H1 (cell line): ENCODE measurements around the gene SLX4IP. TPM values are rescaled to one million over a fixed set of nuclear protein-coding genes. Genes with fewer than 3 reads are reported as not detected.
A peak's percentile ranks its signal among the peaks of the same experiment; 100 is the strongest.

Experiments used
- CTCF ChIA-PET: fragments of 300-600 bp; sonication (Branson Sonifier 250); formaldehyde crosslinking; loops from one replicate; lab custom pipeline; 2021; ENCODE audit not compliant: partially characterized antibody; lab: Charles Lee
- POLR2A ChIA-PET: fragments of 300-600 bp; sonication (Branson Sonifier 250); formaldehyde crosslinking; loops from one replicate; lab custom pipeline; 2021; ENCODE audit warnings: inconsistent platforms; ENCODE audit not compliant: partially characterized antibody; lab: Charles Lee
- DNase-seq, 2 experiments: peaks; one replicate each; pipeline versions ENCODE4 v3.0.0 to v3.0.0-alpha.2; 2010 to 2022; ENCODE audit warnings: low spot score in 2 of 2, low read depth in 1 of 2, mixed read lengths in 1 of 2
- FAIRE-seq: peaks from 2 replicates; lab custom pipeline; 2011; peaks lifted over from hg19 to GRCh38; lab: Jason Lieb, UNC
- H2AFZ ChIP-seq: 2 replicates; pipeline ENCODE4 v1.8.1; 2012; ENCODE audit warnings: low read length, inconsistent platforms
- H2AK5ac ChIP-seq: 2 replicates; pipeline ENCODE4 v1.6.1; 2013; ENCODE audit warnings: low read depth, low read length
- H2BK120ac ChIP-seq: replicated peaks from 2 replicates; pipeline ENCODE3; 2013; ENCODE audit warnings: low read depth, low read length, inconsistent platforms
- H2BK12ac ChIP-seq: 2 replicates; pipeline ENCODE4 v1.6.1; 2013; ENCODE audit warnings: low read depth, low read length
- H2BK15ac ChIP-seq: 2 replicates; pipeline ENCODE4 v1.6.1; 2013; ENCODE audit warnings: low read length
- H2BK20ac ChIP-seq: 2 replicates; pipeline ENCODE4 v1.6.1; 2013; ENCODE audit warnings: low read length
- H2BK5ac ChIP-seq: 2 replicates; pipeline ENCODE4 v1.6.1; 2013; ENCODE audit warnings: low read depth, low read length
- H3K14ac ChIP-seq: 2 replicates; pipeline ENCODE4 v1.6.1; 2013; ENCODE audit warnings: inconsistent platforms; ENCODE audit not compliant: insufficient read length
- H3K18ac ChIP-seq: 2 replicates; pipeline ENCODE4 v1.6.1; 2013; ENCODE audit warnings: low read length; ENCODE audit errors: extremely low read depth
- H3K23ac ChIP-seq: 2 replicates; pipeline ENCODE4 v1.6.1; 2013; ENCODE audit warnings: inconsistent platforms; ENCODE audit not compliant: insufficient read length
- H3K23me2 ChIP-seq: 2 replicates; pipeline ENCODE4 v1.6.1; 2013; ENCODE audit warnings: low read depth, low read length
- H3K27ac ChIP-seq: 2 replicates; pipeline ENCODE4 v1.6.1; 2011; ENCODE audit warnings: low read depth, low read length, inconsistent platforms
- H3K27me3 ChIP-seq, 4 experiments: replicated peaks in 1 of 4; 1 replicate in 1 of 4; 2 replicates in 3 of 4; pipeline versions ENCODE4 v1.6.1 to v1.8.1; 2011 to 2013; ENCODE audit warnings: low read length in 3 of 4, mild to moderate bottlenecking in 3 of 4, inconsistent platforms in 2 of 4, mixed read lengths in 2 of 4, moderate library complexity in 1 of 4; ENCODE audit not compliant: control insufficient read depth in 3 of 4, insufficient read depth in 3 of 4; ENCODE audit errors: extremely low read depth in 1 of 4
- H3K36me3 ChIP-seq, 4 experiments: 2 replicates each; pipeline versions ENCODE4 v1.6.1 to v1.8.1; 2011 to 2013; ENCODE audit warnings: mild to moderate bottlenecking in 4 of 4, low read length in 3 of 4, moderate library complexity in 2 of 4, control low read depth in 1 of 4, inconsistent platforms in 1 of 4; ENCODE audit not compliant: insufficient read depth in 4 of 4, control insufficient read depth in 2 of 4
- H3K4ac ChIP-seq: replicated peaks from 2 replicates; pipeline ENCODE3; 2013; ENCODE audit warnings: low read length, low read depth, mixed read lengths, inconsistent platforms; ENCODE audit not compliant: insufficient read length
- H3K4me1 ChIP-seq, 4 experiments: replicated peaks in 1 of 4; 1 replicate in 1 of 4; 2 replicates in 3 of 4; pipeline versions ENCODE4 v1.6.1 to v1.8.1; 2011 to 2013; ENCODE audit warnings: low read length in 3 of 4, inconsistent platforms in 2 of 4, mixed read lengths in 1 of 4; ENCODE audit not compliant: insufficient read depth in 4 of 4, control insufficient read depth in 3 of 4
- H3K4me2 ChIP-seq, 2 experiments: 2 replicates each; pipeline versions ENCODE4 v1.6.1 to v1.8.1; 2011 to 2013; ENCODE audit warnings: low read depth in 2 of 2, low read length in 2 of 2, control low read depth in 1 of 2, inconsistent platforms in 1 of 2, mild to moderate bottlenecking in 1 of 2; ENCODE audit not compliant: insufficient read depth in 1 of 2
- H3K4me3 ChIP-seq, 4 experiments: fragments of 200-600, 300-600 bp in 1 of 4; sonication (generic), shearing (Covaris generic), sonication (Bioruptor Twin) in 1 of 4; 2 replicates each; pipeline versions ENCODE4 v1.5.1 to v1.8.1; 2011 to 2016; ENCODE audit warnings: low read length in 4 of 4, low read depth in 3 of 4, control low read depth in 2 of 4, inconsistent platforms in 2 of 4, mild to moderate bottlenecking in 2 of 4, mixed read lengths in 1 of 4, moderate library complexity in 1 of 4; ENCODE audit not compliant: insufficient read depth in 2 of 4; ENCODE audit errors: extremely low read depth in 1 of 4
- H3K56ac ChIP-seq: replicated peaks from 2 replicates; pipeline ENCODE3; 2013; ENCODE audit warnings: low read depth, mild to moderate bottlenecking, mixed read lengths, low read length, inconsistent platforms; ENCODE audit not compliant: insufficient read length
- H3K79me1 ChIP-seq: 2 replicates; pipeline ENCODE4 v1.6.1; 2013; ENCODE audit warnings: low read depth, low read length, control low read depth
- H3K79me2 ChIP-seq, 2 experiments: 2 replicates each; pipeline versions ENCODE4 v1.6.1 to v1.8.1; 2012 to 2013; ENCODE audit warnings: low read length in 2 of 2, mild to moderate bottlenecking in 2 of 2, inconsistent platforms in 1 of 2; ENCODE audit not compliant: insufficient read depth in 2 of 2, control insufficient read depth in 1 of 2
- H3K9ac ChIP-seq, 4 experiments: replicated peaks in 1 of 4; 1 replicate in 1 of 4; 2 replicates in 3 of 4; pipeline versions ENCODE4 v1.6.1 to v1.8.1; 2011 to 2013; ENCODE audit warnings: low read depth in 3 of 4, low read length in 3 of 4, control low read depth in 2 of 4, mild to moderate bottlenecking in 2 of 4, moderate library complexity in 2 of 4, inconsistent platforms in 1 of 4; ENCODE audit errors: extremely low read depth in 1 of 4
- H3K9me3 ChIP-seq, 2 experiments: 2 replicates each; pipeline versions ENCODE4 v1.6.1 to v1.8.1; 2012 to 2013; ENCODE audit warnings: mild to moderate bottlenecking in 2 of 2, moderate library complexity in 2 of 2, control low read depth in 1 of 2, inconsistent platforms in 1 of 2, low read depth in 1 of 2, low read length in 1 of 2, mixed read lengths in 1 of 2; ENCODE audit not compliant: insufficient read depth in 2 of 2
- H4K20me1 ChIP-seq, 2 experiments: replicated peaks in 1 of 2; 2 replicates each; pipeline versions ENCODE3 to v1.8.1; 2011 to 2013; ENCODE audit warnings: inconsistent platforms in 2 of 2, low read length in 2 of 2, mild to moderate bottlenecking in 1 of 2; ENCODE audit not compliant: insufficient read depth in 2 of 2, control insufficient read depth in 1 of 2
- H4K5ac ChIP-seq: 2 replicates; pipeline ENCODE4 v1.6.1; 2013; ENCODE audit warnings: low read length, low read depth, mixed read lengths, inconsistent platforms; ENCODE audit not compliant: insufficient read length
- H4K8ac ChIP-seq: 2 replicates; pipeline ENCODE4 v1.8.0; 2013; ENCODE audit warnings: mild to moderate bottlenecking, moderate library complexity, low read length, inconsistent platforms; ENCODE audit not compliant: insufficient read depth; ENCODE audit errors: extremely low read depth
- H4K91ac ChIP-seq: replicated peaks from 2 replicates; pipeline ENCODE3; 2013; ENCODE audit warnings: low read length, mixed read lengths, inconsistent platforms; ENCODE audit not compliant: insufficient read length
- CHD2 ChIP-seq: IDR thresholded peaks from 2 replicates; pipeline ENCODE4 v1.6.1; 2012; ENCODE audit warnings: low read length, improper control_type of control experiment
- EP300 ChIP-seq, 2 experiments: IDR thresholded peaks; 1 replicate in 1 of 2; 2 replicates in 1 of 2; pipeline ENCODE4 v1.6.1; 2011 to 2012; ENCODE audit warnings: low read depth in 2 of 2, low read length in 2 of 2, mild to moderate bottlenecking in 2 of 2, borderline replicate concordance in 1 of 2, inconsistent platforms in 1 of 2, moderate library complexity in 1 of 2
- GABPA ChIP-seq: IDR thresholded peaks from 2 replicates; pipeline ENCODE4 v1.6.1; 2011; ENCODE audit warnings: mild to moderate bottlenecking, low read length, moderate library complexity, borderline replicate concordance; ENCODE audit not compliant: insufficient read depth
- MAFK ChIP-seq: IDR thresholded peaks from 2 replicates; pipeline ENCODE4 v1.6.1; 2012; ENCODE audit warnings: low read depth, mild to moderate bottlenecking, improper control_type of control experiment, low read length
- NANOG ChIP-seq: IDR thresholded peaks from 2 replicates; pipeline ENCODE4 v1.6.1; 2011; ENCODE audit warnings: low read length, low read depth, mild to moderate bottlenecking, inconsistent platforms; ENCODE audit not compliant: insufficient read depth, poor library complexity, severe bottlenecking
- NRF1 ChIP-seq: IDR thresholded peaks from 2 replicates; pipeline ENCODE4 v1.6.1; 2011; ENCODE audit warnings: mild to moderate bottlenecking, low read depth, low read length, improper control_type of control experiment
- POLR2AphosphoS5 ChIP-seq: IDR thresholded peaks from 2 replicates; pipeline ENCODE4 v1.6.1; 2011; ENCODE audit warnings: low read depth, low read length
- RFX5 ChIP-seq: IDR thresholded peaks from 2 replicates; pipeline ENCODE4 v1.6.1; 2011; ENCODE audit warnings: low read depth, low read length, improper control_type of control experiment, borderline replicate concordance
- SIX5 ChIP-seq: IDR thresholded peaks from 2 replicates; pipeline ENCODE4 v1.6.1; 2011; ENCODE audit warnings: mild to moderate bottlenecking, low read depth, low read length
- SP1 ChIP-seq: IDR thresholded peaks from 2 replicates; pipeline ENCODE4 v1.6.1; 2011; ENCODE audit warnings: low read depth, low read length
- SRF ChIP-seq: IDR thresholded peaks from 2 replicates; pipeline ENCODE4 v1.6.1; 2011; ENCODE audit warnings: mild to moderate bottlenecking, low read depth, low read length, moderate library complexity
- ZNF274 ChIP-seq: IDR thresholded peaks from 2 replicates; pipeline ENCODE4 v1.7.0; 2012; ENCODE audit warnings: low read length, borderline replicate concordance; ENCODE audit errors: extremely low read depth
- WGBS, 2 experiments: shearing (Covaris generic) in 1 of 2; methylation state at CpG; one replicate each; pipeline versions ENCODE4 v1.1.6 to v1.1.7; 2013 to 2015; ENCODE audit warnings: low lambda C conversion rate in 2 of 2, mixed read lengths in 2 of 2, inconsistent platforms in 1 of 2, low coverage in 1 of 2, missing lambda C conversion rate in 1 of 2; ENCODE audit not compliant: insufficient replicate concordance in 2 of 2, insufficient coverage in 1 of 2, insufficient read length in 1 of 2; ENCODE audit errors: extremely low coverage in 1 of 2, missing lambda C conversion rate in 1 of 2; 5-methylcytosine and 5-hydroxymethylcytosine counted together
- polyA plus RNA-seq, 7 experiments: library from polyadenylated mRNA; depleted of rRNA in 3 of 7; stranded (reverse) in 5 of 7; unstranded in 2 of 7; fragments of >200 nt in 5 of 7; fragments of 200-250 nt in 2 of 7; gene quantifications; 1 replicate in 5 of 7; 2 replicates in 1 of 7; 4 replicates in 1 of 7; pipeline versions ENCODE4 v1.2.1 to v1.2.3, GENCODE V29; 2011 to 2013; ENCODE audit warnings: missing spikeins in 2 of 7, mixed read lengths in 2 of 7
- total RNA-seq: library from RNA; stranded (reverse); fragmentation: NEBNext Ultra II Directional; extraction: Animal tissue kit (Norgen Biotek cat#: 25700); gene quantifications from 2 replicates; pipeline ENCODE4 v1.2.1, GENCODE V29; 2021
- TF ChIP-seq, protein P1 (sequence below): IDR thresholded peaks from 2 replicates; pipeline ENCODE4 v1.6.1; 2012; ENCODE audit warnings: inconsistent platforms

Gene SLX4IP
- total and polyA plus RNA-seq, 2 of the 8 experiments (the other 6 are each of a cell fraction or from before 2014, with no cell fraction given), result 2.4 to 8.7 TPM

DNA sequence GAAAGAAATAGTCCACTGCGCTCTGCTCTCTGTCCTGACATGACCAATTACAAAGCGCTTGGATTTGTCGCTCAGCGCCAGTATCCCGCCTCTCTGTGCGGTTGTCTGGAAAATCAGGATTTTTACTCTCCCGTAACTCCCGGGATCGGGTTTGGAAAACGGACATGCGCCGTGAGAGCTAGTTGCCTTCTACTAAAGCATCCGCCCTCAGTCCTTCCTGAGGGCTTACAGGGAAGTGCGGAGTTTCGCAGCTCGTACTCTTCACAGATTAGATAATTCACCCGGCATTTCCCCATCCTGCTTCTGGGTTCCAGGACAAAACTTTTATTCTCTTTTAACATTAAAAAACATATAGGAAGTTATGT, 656 bp upstream of the SLX4IP start:
- Histone ChIP-seq H4K8ac (no peak overlapping the region), H3K9me3 (no peaks in the 10 kb centered on the region), H3K23me2 (peaks cover 10% of the 10 kb centered on the region), H4K5ac (no peak overlapping the region), H3K14ac (no peak overlapping the region), H3K4me3 (peak overlapping the region; percentile 57 to 88 (median 76)), H3K36me3 (peaks cover 0 to 2% (median 0%) of the 10 kb centered on the region in 4 experiments; a peak in 1 of 8 replicates), H3K4me1 (no peaks in the 10 kb centered on the region), H3K56ac (no peak overlapping the region), H3K27ac (peak overlapping the region; percentile 70), H2AK5ac (no peak overlapping the region), H3K23ac (no peak overlapping the region), H3K4ac (no peak overlapping the region), H3K79me1 (peaks cover 12% of the 10 kb centered on the region; the same call in 1 of the 2 replicates), H2BK20ac (no peak overlapping the region), H2AFZ (no peak overlapping the region), H3K9ac (peak overlapping the region; percentile 53 to 63 (median 62)), H4K91ac (no peak overlapping the region), H3K18ac (0 out of 2 replicates have a peak overlapping the region, but pooled peaks have one; percentile 48), H3K79me2 (peaks cover 0 to 59% of the 10 kb centered on the region in 2 experiments; a peak in 2 of 4 replicates), H3K4me2 (peak overlapping the region; percentile 88 to 97), H2BK120ac (no peak overlapping the region), H2BK5ac (peak overlapping the region; percentile 92; the same call in 1 of the 2 replicates), H3K27me3 (no peaks in the 10 kb centered on the region), H4K20me1 (peaks cover 0 to 3% of the 10 kb centered on the region in 2 experiments), H2BK12ac (no peak overlapping the region), H2BK15ac (no peak overlapping the region)
- CTCF ChIA-PET, result interaction anchor here (0.6 to 2.2 kb wide), 6 partner anchors 10 to 513 kb away, joined by 3 to 6 read pairs (median 4); no protein-coding TSS in a partner anchor
- peak; percentile 85 to 92 for DNase-seq
- peak; percentile 94 for FAIRE-seq
- WGBS, 2 experiments, result 3% methylated on average over 17 of the region's 17 CpGs; no CpG with 5 or more reads in 1 of the 2 experiments
- POLR2A ChIA-PET, result interaction anchor here (0.7 to 2.3 kb wide), 16 partner anchors 8 to 1009 kb away, joined by 3 to 10 read pairs (median 4); partner anchors contain the start of genes ANKEF1 and PAK5
- TF ChIP-seq SIX5, result peak; percentile 7; the same call in 1 of the 2 replicates
- TF ChIP-seq MAFK, result no peak
- TF ChIP-seq, protein P1, sequence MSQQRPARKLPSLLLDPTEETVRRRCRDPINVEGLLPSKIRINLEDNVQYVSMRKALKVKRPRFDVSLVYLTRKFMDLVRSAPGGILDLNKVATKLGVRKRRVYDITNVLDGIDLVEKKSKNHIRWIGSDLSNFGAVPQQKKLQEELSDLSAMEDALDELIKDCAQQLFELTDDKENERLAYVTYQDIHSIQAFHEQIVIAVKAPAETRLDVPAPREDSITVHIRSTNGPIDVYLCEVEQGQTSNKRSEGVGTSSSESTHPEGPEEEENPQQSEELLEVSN, result no peak
- no peak for TF ChIP-seq GABPA
- TF ChIP-seq SP1, result peak; percentile 92
- TF ChIP-seq NANOG, result no peak
- TF ChIP-seq CHD2, result 0 out of 2 replicates have a peak, but pooled peaks have one; percentile 21
- TF ChIP-seq ZNF274, result no peak
- TF ChIP-seq NRF1, result peak; percentile 40; the same call in 1 of the 2 replicates
- no peak for TF ChIP-seq SRF
- TF ChIP-seq EP300 (IDR thresholded peaks at IDR 0.05; ENCODE audit: borderline replicate concordance in 1 of 2, low read depth in 2 of 2, low read length in 2 of 2), result no peak
- no peak for TF ChIP-seq RFX5
- TF ChIP-seq POLR2AphosphoS5, result peak; percentile 97
